ENCODE data around the gene DRD3.

DRD3 gene

DNA sequence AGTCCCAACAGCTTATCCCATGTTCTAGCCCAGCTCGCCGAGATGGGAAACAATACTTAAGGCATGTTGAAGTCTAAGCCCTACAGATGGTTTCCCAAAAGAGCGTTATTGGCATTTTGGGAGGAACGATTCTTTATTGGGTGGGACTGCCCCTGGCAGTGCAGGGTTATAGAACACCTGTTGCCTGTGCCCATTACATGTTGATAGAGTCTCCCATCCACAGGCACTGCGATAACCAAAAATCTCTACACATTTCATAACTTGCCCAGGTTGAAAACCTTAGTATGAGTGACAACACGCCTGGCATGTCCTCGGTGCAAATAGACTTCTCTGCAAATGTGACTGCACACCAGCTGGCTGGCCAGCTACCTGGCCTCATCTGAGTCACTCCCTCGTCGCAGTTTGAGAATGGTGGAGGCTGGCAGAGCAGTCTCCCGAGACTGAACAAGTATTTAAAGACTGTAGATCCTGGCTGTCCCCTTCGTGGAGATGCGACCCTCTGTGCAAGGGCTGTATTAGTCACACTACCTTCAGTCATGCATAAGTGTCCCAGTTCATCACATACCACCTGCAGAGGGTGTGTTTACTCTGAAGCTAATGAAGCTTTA is 39.8 kb upstream of the DRD3 start:
- TF ChIP-seq, protein P1, sequence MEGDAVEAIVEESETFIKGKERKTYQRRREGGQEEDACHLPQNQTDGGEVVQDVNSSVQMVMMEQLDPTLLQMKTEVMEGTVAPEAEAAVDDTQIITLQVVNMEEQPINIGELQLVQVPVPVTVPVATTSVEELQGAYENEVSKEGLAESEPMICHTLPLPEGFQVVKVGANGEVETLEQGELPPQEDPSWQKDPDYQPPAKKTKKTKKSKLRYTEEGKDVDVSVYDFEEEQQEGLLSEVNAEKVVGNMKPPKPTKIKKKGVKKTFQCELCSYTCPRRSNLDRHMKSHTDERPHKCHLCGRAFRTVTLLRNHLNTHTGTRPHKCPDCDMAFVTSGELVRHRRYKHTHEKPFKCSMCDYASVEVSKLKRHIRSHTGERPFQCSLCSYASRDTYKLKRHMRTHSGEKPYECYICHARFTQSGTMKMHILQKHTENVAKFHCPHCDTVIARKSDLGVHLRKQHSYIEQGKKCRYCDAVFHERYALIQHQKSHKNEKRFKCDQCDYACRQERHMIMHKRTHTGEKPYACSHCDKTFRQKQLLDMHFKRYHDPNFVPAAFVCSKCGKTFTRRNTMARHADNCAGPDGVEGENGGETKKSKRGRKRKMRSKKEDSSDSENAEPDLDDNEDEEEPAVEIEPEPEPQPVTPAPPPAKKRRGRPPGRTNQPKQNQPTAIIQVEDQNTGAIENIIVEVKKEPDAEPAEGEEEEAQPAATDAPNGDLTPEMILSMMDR (IDR thresholded peaks at IDR 0.05; ENCODE audit: low read depth, low read length, missing control alignments): no peak
- no peak overlapping the region for H3K4me3 ChIP-seq (ENCODE audit: low read depth, low read length)
- no peak for DNase-seq (ENCODE audit: low read depth)

DNA sequence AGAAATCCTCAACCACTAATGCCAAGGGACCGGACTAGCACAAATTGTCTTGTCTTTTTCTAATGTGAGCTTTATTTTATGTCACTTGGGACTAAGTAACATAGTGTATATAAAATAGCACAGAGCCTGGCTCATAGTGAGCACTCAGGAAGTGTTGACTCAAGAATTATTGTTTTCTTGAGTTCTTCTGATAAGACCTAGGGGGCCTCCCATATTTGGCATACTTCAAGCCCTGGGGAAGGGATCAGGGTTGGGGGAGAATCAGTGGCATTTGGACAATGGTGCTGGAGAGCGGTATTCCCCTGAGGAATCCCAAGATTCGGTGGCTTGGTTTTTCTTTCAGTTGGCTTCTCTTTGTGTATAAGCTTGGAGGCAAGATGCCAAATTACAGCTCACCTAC is 39.2 kb upstream of the DRD3 start:
- H3K4me3 ChIP-seq (ENCODE audit: low read depth, low read length): no peak overlapping the region
- no peak for DNase-seq (ENCODE audit: low read depth)
- TF ChIP-seq, protein P1 (IDR thresholded peaks at IDR 0.05; ENCODE audit: low read depth, low read length, missing control alignments): no peak

DNA sequence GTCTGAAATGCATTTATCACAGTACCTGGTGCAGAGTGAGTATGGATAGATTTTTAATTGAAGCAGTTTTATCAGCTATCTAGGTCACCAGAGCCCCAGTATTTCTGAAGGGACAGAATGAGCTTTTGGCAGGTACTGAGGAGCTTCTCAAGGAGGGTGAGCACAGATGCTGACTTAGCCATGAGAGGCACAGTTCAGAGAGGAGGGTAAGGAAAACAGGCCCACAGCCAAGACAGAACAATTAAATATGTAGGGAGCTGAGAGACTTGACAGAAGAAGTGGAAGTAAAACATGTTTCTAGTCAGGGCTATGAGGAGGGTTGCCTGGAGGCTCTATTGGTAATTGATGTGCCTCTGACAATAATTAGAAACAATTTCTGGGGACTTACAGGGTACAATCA is 38.4 kb upstream of the DRD3 start:
- no peak overlapping the region for H3K4me3 ChIP-seq (ENCODE audit: low read depth, low read length)
- TF ChIP-seq, protein P1 (IDR thresholded peaks at IDR 0.05; ENCODE audit: low read depth, low read length, missing control alignments): no peak
- no peak for DNase-seq (ENCODE audit: low read depth)

DNA sequence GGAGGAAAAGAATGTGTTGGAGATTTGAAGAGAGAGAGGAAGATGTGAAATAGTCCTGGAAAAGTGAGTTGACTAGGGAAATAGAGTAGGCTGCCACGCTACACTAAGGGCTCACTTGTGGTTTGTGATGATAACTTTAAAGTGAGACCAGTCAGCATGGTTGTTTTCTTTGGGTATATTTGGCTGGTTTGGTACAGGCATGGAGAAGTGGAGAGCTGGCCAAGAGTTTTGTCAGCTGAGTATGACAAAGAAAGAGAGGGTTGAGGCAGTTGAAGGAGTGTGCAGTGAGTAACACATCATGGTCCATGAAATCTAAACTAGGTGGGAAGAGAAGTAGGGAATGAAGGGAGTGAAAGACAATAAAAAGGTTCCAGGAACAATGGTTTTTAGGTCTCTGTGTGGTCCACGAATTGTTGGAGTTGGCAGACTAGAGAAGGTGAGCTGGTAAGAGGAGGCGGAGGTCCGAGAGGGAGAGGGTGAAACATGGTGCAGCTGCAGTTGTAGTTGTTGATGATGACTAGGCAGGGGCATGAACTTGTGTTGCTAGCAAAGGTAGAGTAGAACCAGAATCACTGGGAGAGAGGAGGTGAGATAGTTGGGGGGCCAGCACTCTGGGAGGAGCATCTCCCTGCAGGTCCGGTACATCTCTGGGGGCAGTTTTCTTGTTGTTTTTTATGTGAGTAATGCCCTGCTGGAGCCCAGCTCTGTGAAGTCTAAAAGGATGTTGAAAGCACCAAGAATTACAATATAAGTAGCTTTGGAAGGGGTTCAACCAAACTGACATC is 37.5 kb upstream of the DRD3 start:
- no peak for DNase-seq (ENCODE audit: low read depth)
- no peak overlapping the region for H3K4me3 ChIP-seq (ENCODE audit: low read depth, low read length)
- TF ChIP-seq, protein P1 (IDR thresholded peaks at IDR 0.05; ENCODE audit: low read depth, low read length, missing control alignments): no peak

DNA sequence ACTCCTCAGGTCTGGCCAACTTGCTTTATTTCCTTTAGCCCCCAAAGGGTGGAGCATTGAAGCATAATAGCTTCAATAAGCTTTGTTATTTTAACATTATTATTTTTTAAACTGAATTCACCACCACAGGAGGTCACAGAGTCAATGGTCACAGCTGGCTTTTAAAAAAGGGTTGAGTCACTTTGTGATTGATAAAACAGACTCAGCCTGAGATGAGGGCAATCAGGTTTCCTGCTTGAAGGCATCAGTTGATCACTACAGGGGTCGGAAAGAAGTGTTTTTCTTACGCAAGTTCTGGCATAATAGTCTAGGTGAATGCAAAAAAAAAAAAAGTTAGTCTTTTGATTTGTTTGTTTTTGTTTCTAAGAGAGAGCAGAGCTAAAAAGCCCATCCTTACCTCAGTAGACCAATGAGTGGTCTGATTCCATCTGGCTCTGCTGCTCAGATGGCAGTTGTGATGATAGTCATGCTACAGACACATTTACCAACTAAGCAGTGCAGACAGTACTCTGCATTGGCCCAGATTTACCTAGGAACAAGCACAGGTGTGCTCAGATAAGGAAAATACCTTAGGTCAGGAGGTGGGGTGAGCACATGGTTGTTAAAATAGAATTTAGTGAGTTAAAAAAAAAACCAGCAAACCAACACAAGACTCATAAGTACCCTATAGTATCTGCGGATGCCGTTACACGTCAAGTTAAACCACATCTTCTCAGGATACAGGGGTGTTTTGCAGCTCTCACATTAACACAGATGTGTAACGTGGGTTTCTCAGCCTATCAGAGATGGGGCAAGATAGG is 35.9 kb upstream of the DRD3 start:
- TF ChIP-seq, protein P1 (IDR thresholded peaks at IDR 0.05; ENCODE audit: low read depth, low read length, missing control alignments): no peak
- DNase-seq (ENCODE audit: low read depth): no peak
- H3K4me3 ChIP-seq (ENCODE audit: low read depth, low read length): peak overlapping the region; percentile 46

DNA sequence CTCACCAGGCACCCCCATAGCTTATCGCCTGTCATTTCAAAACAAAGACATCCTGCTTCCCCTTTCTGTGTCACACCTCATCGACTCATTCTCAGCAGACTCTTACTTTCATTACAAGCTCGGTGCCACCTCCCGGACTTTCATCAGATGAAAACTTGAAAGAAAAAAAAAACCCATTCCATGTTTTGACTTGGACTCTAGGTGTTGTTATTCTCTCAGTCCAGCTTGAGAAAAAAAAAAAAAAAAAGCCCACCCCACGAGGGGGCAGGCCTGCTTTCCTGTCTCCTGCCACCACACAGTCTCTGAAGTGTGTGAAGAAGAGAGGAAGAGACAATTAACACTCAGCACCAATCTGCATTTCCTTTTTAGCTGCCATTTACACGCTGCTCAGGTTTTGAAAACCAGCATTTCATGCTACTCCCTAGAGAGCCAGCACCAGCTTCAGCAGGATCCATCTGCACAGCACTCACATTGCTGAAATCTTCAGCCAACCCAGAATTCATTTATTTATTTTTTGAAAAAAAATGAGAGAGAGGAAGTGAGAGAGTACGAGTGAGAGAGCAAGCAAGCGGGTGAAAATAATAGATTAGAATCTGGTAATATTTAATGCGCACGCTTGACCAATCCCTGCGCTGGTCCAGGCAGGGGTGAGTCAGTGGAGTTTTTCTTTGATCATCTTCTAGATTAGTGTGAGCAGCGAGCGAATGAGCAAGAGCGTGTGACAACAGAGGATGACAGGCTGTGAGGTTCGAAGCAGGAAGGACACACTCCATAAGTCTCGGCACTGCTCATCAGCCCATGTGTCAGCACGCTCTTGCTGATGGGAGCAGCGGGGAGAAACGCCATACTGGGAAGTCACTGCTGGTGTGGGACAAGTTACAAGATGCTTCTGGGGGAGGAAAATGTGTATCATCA is 35.0 kb upstream of the DRD3 start:
- H3K4me3 ChIP-seq (ENCODE audit: low read depth, low read length): peak overlapping the region; percentile 46
- TF ChIP-seq, protein P1 (IDR thresholded peaks at IDR 0.05; ENCODE audit: low read depth, low read length, missing control alignments): peak; percentile 25
- DNase-seq (ENCODE audit: low read depth): peak; percentile 86

Measured in GM12864 (cell line).